ENCODE data around the gene GDF2. TPM values are rescaled to one million over a fixed set of nuclear protein-coding genes. Genes with fewer than 3 reads are reported as not detected.

Gene GDF2
- total and polyA plus RNA-seq, 5 donors = 0.14 to 0.26 (median 0.20) TPM

DNA sequence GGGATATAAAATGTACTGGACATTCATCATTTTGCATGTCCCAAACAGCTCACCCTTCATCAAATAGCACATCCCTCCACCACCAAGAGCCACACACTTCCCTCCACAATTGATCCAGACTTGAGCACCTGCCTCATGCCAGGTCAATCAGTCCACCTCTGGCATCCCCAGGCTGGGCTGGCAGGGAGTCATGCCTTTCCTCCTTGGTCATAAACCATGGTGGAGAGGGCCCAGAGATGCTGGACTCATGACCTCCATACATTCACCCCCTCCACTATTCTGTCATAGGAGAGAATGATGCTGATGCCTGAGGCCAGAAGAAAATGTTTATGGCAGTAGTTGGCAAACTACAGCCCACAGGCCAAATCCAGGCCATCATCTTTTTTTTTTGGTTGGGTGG lies 38.4 kb upstream of the GDF2 start:
- H3K27ac ChIP-seq (ENCODE audit: low read length) = no peak overlapping the region
- intact Hi-C loops (cut with DNase I) = no loop called here
- ATAC-seq (no peak), DNase-seq (no peak)
- H3K4me1 ChIP-seq (ENCODE audit: control insufficient read depth, insufficient read depth, low read length) = peaks cover 6% of the 10 kb centered on the region
- H3K4me3 ChIP-seq (ENCODE audit: low read length) = no peak overlapping the region
- H3K9me3 ChIP-seq (ENCODE audit: control insufficient read depth, low read length) = no peaks in the 10 kb centered on the region
- no peaks in the 10 kb centered on the region for H3K27me3 ChIP-seq (ENCODE audit: control insufficient read depth, insufficient read depth)

DNA sequence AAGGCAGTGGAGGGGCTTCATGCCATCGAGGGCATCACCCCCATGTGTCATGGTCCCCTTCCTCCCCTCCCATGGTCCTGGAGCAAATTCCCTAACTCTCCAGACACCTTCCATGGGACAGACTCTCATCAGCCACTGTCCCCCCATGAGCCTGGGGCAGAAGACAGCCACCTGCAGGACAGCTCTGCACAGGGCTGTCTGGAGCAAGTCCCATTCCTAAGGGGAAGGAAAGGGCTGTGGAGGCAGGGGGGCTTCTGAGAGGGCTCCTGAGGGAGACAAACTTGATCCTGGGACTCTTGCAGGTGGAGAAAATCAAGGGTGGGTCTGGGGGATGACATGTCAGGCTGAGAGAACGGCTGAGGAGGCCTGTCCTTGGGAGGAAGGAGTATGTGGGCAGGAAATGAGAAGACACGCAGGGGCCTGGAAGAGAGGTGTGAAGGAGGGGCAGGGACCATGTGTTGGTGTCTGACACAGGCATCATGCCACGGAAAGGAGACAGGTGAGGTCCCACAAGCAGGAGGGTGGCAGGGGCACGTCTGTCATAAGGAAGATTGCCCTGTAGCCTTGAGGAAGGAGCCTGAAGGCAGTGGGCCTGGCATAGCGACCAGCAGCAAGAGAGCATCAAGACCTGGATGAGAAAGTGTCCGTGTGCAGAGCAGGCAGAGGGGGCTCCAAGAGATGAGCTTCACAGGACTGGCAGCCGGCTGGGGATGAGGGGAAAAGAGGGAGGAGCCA lies 36.7 kb upstream of the GDF2 start:
- no peaks in the 10 kb centered on the region for H3K9me3 ChIP-seq (ENCODE audit: control insufficient read depth, low read length)
- DNase-seq = peak in 1 of 3 donors; percentile 28
- no peak overlapping the region for H3K27ac ChIP-seq (ENCODE audit: low read length)
- intact Hi-C loops (cut with DNase I) = no loop called here
- peaks cover 6% of the 10 kb centered on the region for H3K4me1 ChIP-seq (ENCODE audit: control insufficient read depth, insufficient read depth, low read length)
- 78% methylated on average over 8 of the region's 8 CpGs for WGBS
- no peak for ATAC-seq
- H3K27me3 ChIP-seq (ENCODE audit: control insufficient read depth, insufficient read depth) = no peaks in the 10 kb centered on the region
- no peak overlapping the region for H3K4me3 ChIP-seq (ENCODE audit: low read length)

DNA sequence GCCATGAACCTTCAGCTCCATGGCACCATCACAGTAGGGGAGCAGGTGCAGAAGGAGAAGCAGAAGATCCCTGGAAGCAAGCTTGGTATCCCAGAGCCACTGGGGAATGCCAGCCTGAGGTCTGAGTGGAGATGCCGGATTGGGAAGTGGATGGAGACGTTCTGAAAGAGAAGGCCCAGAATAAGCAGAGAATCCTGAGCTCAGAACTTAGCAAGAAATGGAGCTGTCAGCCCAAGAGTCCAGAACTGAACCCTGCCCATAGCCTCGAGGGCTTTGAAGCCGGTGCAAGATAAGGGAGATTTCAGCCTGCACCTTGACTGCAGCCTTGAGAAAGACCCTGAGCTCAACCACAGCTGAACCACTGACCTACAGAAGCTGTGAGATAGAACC lies 36.1 kb upstream of the GDF2 start:
- Histone ChIP-seq H3K4me1 (ENCODE audit: control insufficient read depth, insufficient read depth, low read length) (peaks cover 6% of the 10 kb centered on the region), H3K4me3 (ENCODE audit: low read length) (no peak overlapping the region), H3K27ac (ENCODE audit: low read length) (no peak overlapping the region), H3K9me3 (ENCODE audit: control insufficient read depth, low read length) (no peaks in the 10 kb centered on the region), H3K27me3 (ENCODE audit: control insufficient read depth, insufficient read depth) (no peaks in the 10 kb centered on the region)
- ATAC-seq (no peak), DNase-seq (no peak)
- intact Hi-C loops (cut with DNase I) = no loop called here
- WGBS = 86% methylated on average over 4 of the region's 4 CpGs

DNA sequence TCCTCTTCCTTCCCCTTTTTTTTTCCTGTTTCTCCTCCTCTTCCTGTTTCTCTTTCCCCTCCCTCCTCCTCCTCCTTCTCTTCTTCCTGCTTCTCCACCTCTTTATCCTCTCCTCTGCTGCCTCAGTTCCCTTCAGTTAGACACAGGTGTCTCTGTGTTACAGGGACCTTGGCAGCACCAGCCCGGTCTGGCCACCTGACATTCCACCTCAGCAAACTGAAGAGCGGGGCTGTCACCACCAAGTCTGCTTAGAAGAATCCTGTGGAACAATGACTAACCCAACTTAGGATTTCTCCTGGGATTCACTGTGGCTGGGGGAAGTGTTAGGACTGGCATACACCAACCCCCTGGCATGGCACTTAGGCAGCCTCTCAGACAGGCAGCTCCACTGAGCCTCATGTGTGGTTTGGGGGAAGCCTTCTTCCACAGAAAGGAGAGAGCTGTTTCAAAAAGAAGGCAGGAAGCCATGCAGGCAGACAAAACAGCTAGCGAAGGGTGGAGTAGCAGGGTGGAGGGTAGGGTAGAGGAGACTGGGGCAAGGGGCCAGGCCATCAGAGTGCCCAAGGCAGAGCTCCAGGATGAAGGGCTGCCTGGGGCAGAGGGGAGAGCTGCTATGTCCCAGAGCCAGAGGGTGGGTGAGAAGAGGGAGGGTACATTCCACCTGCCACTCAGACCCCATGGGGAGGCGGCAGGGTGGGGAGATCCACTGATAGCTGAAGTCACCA lies 35.5 kb upstream of the GDF2 start:
- Histone ChIP-seq H3K27ac (ENCODE audit: low read length) (no peak overlapping the region), H3K4me3 (ENCODE audit: low read length) (no peak overlapping the region), H3K27me3 (ENCODE audit: control insufficient read depth, insufficient read depth) (no peaks in the 10 kb centered on the region), H3K4me1 (ENCODE audit: control insufficient read depth, insufficient read depth, low read length) (peaks cover 6% of the 10 kb centered on the region), H3K9me3 (ENCODE audit: control insufficient read depth, low read length) (no peaks in the 10 kb centered on the region)
- WGBS = 75% methylated on average over 4 of the region's 4 CpGs
- DNase-seq (peak in 1 of 3 donors; percentile 61), ATAC-seq (peak; percentile 36 to 43)
- intact Hi-C loops (cut with DNase I) = no loop called here

DNA sequence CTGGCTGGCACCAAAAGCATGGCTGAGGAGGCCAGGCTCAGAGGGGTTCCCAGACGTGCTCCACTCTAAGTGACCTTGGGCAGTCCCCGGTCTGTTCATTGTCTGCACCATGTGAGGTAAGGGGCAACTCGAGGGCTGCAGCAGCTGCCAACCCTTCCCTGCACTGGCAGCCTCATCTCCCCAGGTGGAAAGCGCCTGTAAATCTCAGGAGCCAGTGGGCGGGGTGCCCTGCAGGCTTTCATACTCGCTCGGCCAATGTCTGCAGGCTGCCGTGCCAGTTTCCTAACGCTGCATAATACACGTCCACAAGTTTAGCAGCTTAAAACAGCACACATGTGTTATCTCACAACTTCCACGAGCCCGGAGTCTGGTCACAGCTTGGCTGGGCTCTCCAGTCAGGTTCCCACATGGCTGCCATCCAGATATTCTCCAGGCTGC lies 34.9 kb upstream of the GDF2 start:
- peaks cover 6% of the 10 kb centered on the region for H3K4me1 ChIP-seq (ENCODE audit: control insufficient read depth, insufficient read depth, low read length)
- peak; percentile 41 to 84 (median 80) for DNase-seq
- no peaks in the 10 kb centered on the region for H3K27me3 ChIP-seq (ENCODE audit: control insufficient read depth, insufficient read depth)
- intact Hi-C loops (cut with DNase I) = no loop called here
- peak; percentile 73 to 79 for ATAC-seq
- no peaks in the 10 kb centered on the region for H3K9me3 ChIP-seq (ENCODE audit: control insufficient read depth, low read length)
- no peak overlapping the region for H3K4me3 ChIP-seq (ENCODE audit: low read length)
- WGBS = 32% methylated on average over 12 of the region's 12 CpGs
- H3K27ac ChIP-seq (ENCODE audit: low read length) = no peak overlapping the region

DNA sequence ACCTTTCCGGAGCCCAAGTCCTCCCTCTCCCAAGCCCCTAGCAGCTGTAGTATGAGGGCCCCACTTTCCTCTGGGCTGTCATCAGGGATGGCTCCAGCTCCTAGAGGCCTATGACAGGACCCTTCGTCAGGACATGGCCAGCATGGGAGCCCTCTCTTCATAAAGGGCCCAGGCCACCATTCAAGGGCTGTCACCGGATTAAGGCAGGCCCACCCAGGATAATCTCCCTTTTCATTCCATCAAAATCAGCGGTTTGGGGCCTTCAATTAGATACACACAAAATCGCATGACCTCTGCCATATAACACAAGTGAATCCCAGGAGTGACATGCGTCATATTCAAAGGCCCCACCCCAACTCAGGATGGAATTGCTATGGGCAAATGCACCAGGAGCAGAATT lies 34.4 kb upstream of the GDF2 start:
- Histone ChIP-seq H3K9me3 (ENCODE audit: control insufficient read depth, low read length) (no peaks in the 10 kb centered on the region), H3K4me1 (ENCODE audit: control insufficient read depth, insufficient read depth, low read length) (peaks cover 6% of the 10 kb centered on the region), H3K4me3 (ENCODE audit: low read length) (no peak overlapping the region), H3K27me3 (ENCODE audit: control insufficient read depth, insufficient read depth) (no peaks in the 10 kb centered on the region), H3K27ac (ENCODE audit: low read length) (no peak overlapping the region)
- intact Hi-C loops (cut with DNase I) = no loop called here
- 80% methylated on average over 6 of the region's 6 CpGs for WGBS
- no peak for DNase-seq
- ATAC-seq = no peak

DNA sequence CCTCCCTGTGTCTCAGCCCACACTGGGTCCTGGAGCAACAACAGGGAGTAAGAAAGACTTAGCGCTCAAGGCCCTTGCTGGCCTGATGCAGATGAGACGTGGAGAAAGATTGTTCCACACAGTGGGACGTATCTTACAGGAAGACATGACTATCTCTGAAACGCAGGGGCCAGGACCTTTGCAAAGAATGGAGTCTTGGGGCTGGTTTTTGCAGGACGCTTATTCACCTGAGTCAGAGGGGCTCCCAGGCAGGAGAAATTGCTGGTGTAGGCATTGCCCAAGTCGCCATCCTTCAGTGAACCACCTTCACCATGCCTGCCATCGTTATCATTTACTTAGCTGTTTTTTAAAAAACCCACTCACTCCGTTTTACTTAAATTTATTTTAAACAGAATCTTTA lies 34.0 kb upstream of the GDF2 start:
- no peak for ATAC-seq
- no peaks in the 10 kb centered on the region for H3K27me3 ChIP-seq (ENCODE audit: control insufficient read depth, insufficient read depth)
- H3K4me1 ChIP-seq (ENCODE audit: control insufficient read depth, insufficient read depth, low read length) = peaks cover 6% of the 10 kb centered on the region
- no peaks in the 10 kb centered on the region for H3K9me3 ChIP-seq (ENCODE audit: control insufficient read depth, low read length)
- H3K27ac ChIP-seq (ENCODE audit: low read length) = no peak overlapping the region
- WGBS = 84% methylated on average over 8 of the region's 8 CpGs
- no peak overlapping the region for H3K4me3 ChIP-seq (ENCODE audit: low read length)
- DNase-seq = no peak
- intact Hi-C loops (cut with DNase I) = no loop called here

DNA sequence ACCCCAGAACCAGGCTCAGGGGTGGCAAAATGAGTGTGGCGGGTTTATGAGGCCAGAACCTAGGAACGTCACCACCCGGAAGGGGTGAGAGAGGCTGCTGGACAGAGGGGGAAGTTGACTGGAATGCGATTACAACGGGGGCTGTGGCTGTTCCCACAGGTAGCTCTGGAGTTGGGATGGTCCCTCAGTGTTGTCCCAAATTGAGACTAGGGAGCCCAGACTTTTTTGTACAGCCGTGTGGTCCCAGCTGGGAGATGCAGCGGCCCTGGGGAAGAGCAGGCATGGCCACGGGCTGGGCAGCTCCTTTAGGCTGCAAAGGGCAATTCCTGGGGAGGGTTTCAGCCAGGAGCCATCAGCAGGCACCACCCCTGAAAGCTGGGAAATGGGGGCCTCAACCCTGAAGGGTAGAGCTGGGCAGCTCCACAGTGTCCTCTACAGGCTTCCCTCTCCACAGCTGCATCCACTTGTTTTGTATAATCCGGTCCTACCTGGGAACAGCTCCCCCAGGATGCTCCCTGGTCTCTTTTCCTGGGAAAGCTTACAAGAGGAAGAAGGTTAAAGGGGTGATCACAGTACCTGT lies 33.2 kb upstream of the GDF2 start:
- no peak overlapping the region for H3K27ac ChIP-seq (ENCODE audit: low read length)
- 73% methylated on average over 9 of the region's 9 CpGs for WGBS
- H3K27me3 ChIP-seq (ENCODE audit: control insufficient read depth, insufficient read depth) = no peaks in the 10 kb centered on the region
- no peak for DNase-seq
- intact Hi-C loops (cut with DNase I) = no loop called here
- no peaks in the 10 kb centered on the region for H3K9me3 ChIP-seq (ENCODE audit: control insufficient read depth, low read length)
- no peak for ATAC-seq
- H3K4me3 ChIP-seq (ENCODE audit: low read length) = no peak overlapping the region
- peaks cover 6% of the 10 kb centered on the region for H3K4me1 ChIP-seq (ENCODE audit: control insufficient read depth, insufficient read depth, low read length)

DNA sequence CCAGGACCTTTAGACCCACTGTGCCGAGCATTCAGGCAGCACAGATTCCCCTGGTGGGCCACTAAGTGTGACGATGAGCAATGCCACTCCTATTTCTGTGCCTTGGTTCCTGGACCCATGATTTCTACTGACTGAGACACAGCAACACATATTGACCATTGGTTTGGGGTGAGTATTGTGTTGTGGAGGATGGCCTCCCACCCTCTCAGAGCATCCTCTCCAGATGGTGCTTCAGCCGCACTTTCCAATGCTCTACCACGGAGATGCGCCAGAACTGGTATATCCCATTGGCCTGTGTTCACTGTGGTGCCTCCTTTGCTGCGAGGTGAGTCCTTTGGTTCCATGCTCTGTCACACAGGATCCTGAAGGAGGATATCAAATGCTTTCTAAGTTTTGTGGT lies 32.3 kb upstream of the GDF2 start:
- ATAC-seq = no peak
- WGBS = 95% methylated on average over 6 of the region's 6 CpGs

DNA sequence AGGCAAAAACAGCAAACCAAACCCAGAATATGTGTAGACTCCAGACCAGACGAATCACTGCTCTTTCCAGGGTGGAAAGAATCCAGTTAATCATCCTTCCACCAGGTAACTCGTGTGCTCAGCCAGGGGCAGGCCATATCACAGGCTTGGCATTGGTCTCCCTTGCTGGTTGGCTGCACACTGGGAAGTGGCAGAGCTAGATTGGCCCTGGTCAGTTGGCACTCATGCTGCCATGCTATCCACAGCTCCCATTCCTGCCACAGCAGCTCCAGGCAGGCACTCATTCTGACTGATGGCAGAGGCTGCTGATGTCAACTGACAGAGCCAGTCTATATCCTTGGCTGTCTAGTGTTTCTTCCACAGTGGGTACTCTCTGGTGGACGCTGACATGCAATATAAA lies 31.9 kb upstream of the GDF2 start:
- no peak for ATAC-seq
- no peak for DNase-seq
- WGBS = 84% methylated on average over 3 of the region's 3 CpGs

More for the DNA sequence above, 32.3 kb upstream of the GDF2 start:
- intact Hi-C loops (cut with DNase I) = loop anchor here in 1 of 4 donors (5.0 kb wide), 1 partner anchor 223 kb away; no protein-coding TSS in a partner anchor
- H3K9me3 ChIP-seq (ENCODE audit: control insufficient read depth, low read length) = no peaks in the 10 kb centered on the region
- H3K4me1 ChIP-seq (ENCODE audit: control insufficient read depth, insufficient read depth, low read length) = peaks cover 6% of the 10 kb centered on the region
- no peak overlapping the region for H3K4me3 ChIP-seq (ENCODE audit: low read length)
- H3K27ac ChIP-seq (ENCODE audit: low read length) = no peak overlapping the region
- no peaks in the 10 kb centered on the region for H3K27me3 ChIP-seq (ENCODE audit: control insufficient read depth, insufficient read depth)
- DNase-seq = no peak

DNA sequence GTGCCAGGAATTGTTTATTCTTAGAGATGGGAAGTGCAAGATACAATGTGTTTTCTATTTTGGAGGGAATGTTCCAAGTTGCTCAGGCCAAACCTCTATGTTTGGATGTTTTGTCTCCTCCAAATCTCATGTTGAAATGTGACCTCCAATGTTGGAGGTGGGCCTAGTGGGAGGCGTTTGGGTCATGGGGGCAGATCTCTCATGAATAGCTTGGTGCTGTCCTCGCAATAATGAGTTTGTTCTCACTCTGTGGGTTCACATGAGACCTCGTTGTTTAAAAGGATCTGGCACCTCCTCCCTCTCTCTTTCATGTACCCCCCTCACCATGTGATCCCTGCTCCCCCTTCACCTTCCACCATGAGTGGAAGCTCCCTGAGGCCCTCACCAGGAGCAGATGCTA lies 30.6 kb upstream of the GDF2 start:
- WGBS = 58% methylated on average over 3 of the region's 3 CpGs

More for the DNA sequence above, 31.9 kb upstream of the GDF2 start:
- H3K4me1 ChIP-seq (ENCODE audit: control insufficient read depth, insufficient read depth, low read length) = peaks cover 6% of the 10 kb centered on the region
- intact Hi-C loops (cut with DNase I) = loop anchor here in 1 of 4 donors (5.0 kb wide), 1 partner anchor 223 kb away; no protein-coding TSS in a partner anchor
- H3K27ac ChIP-seq (ENCODE audit: low read length) = no peak overlapping the region
- H3K9me3 ChIP-seq (ENCODE audit: control insufficient read depth, low read length) = no peaks in the 10 kb centered on the region
- H3K27me3 ChIP-seq (ENCODE audit: control insufficient read depth, insufficient read depth) = no peaks in the 10 kb centered on the region
- H3K4me3 ChIP-seq (ENCODE audit: low read length) = no peak overlapping the region

More for the DNA sequence above, 30.6 kb upstream of the GDF2 start:
- Histone ChIP-seq H3K27ac (ENCODE audit: low read length) (no peak overlapping the region), H3K27me3 (ENCODE audit: control insufficient read depth, insufficient read depth) (no peaks in the 10 kb centered on the region), H3K4me3 (ENCODE audit: low read length) (no peak overlapping the region), H3K4me1 (ENCODE audit: control insufficient read depth, insufficient read depth, low read length) (peaks cover 6% of the 10 kb centered on the region), H3K9me3 (ENCODE audit: control insufficient read depth, low read length) (no peaks in the 10 kb centered on the region)
- intact Hi-C loops (cut with DNase I) = loop anchor here in 1 of 4 donors (5.0 kb wide), 1 partner anchor 224 kb away; no protein-coding TSS in a partner anchor
- DNase-seq (no peak), ATAC-seq (no peak)

All from right cardiac atrium (tissue), 5 donors.